Peyer's patch (tissue), 4 donors: Measurements from ENCODE around the gene CITED4. TPM values are rescaled to one million over a fixed set of nuclear protein-coding genes. Genes with fewer than 3 reads are reported as not detected.

Experiments
- DNase-seq, 3 donors: peaks; one replicate each; pipeline ENCODE4 v3.0.0-alpha.2; 2017 to 2019
- H3K27ac ChIP-seq, 4 donors: fragments of 200-600 bp; sonication (generic); one replicate each; pipeline ENCODE4 v1.5.1; 2016 to 2019
- H3K27me3 ChIP-seq, 2 donors: fragments of 200-600 bp; sonication (generic); one replicate each; pipeline ENCODE4 v1.5.1; 2019
- H3K36me3 ChIP-seq, 3 donors: fragments of 200-600 bp; sonication (generic); one replicate each; pipeline ENCODE4 v1.5.1; 2016 to 2019
- H3K4me1 ChIP-seq, 4 donors: fragments of 200-600 bp; sonication (generic); one replicate each; pipeline ENCODE4 v1.5.1; 2016 to 2019
- H3K4me3 ChIP-seq, 4 donors: fragments of 200-600 bp; sonication (generic); 1 replicate in 3 of 4; 2 replicates in 1 of 4; pipeline ENCODE4 v1.5.1; 2016 to 2019; ENCODE audit warnings: mild to moderate bottlenecking in 1 of 4
- H3K9me3 ChIP-seq, 4 donors: fragments of 200-600 bp; sonication (generic); one replicate each; pipeline ENCODE4 v1.5.1; 2016 to 2019; ENCODE audit warnings: mild to moderate bottlenecking in 1 of 4
- CTCF ChIP-seq, 6 experiments: fragments of 450-650 bp in 4 of 6; fragments of 200-600 bp in 2 of 6; sonication (generic) in 1 of 6; IDR thresholded peaks; one replicate each; pipeline ENCODE4 v1.5.1; 2017 to 2019; ENCODE audit warnings: antibody characterized with exemption in 6 of 6, mild to moderate bottlenecking in 3 of 6, moderate library complexity in 1 of 6
- POLR2A ChIP-seq, 2 donors: fragments of 450-650 bp; IDR thresholded peaks; one replicate each; pipeline ENCODE4 v1.5.1; 2017; ENCODE audit warnings: antibody characterized with exemption in 2 of 2, mild to moderate bottlenecking in 2 of 2, moderate library complexity in 2 of 2
- total RNA-seq, 4 donors: library from RNA; depleted of rRNA; stranded (reverse); fragments of >200 nt; gene quantifications; one replicate each; pipeline ENCODE4 v1.1.0, GENCODE V29; 2016

CITED4 gene
- total RNA-seq, 4 donors from 2014 or later: 2.0 to 19.0 (median 2.3) TPM

GRCh38 chr1:40906781-40907400 lies 44.7 kb upstream of the CITED4 start:
- Histone ChIP-seq H3K27me3 (no peaks in the 10 kb centered on the region), H3K27ac (no peak overlapping the region), H3K9me3 (no peaks in the 10 kb centered on the region), H3K4me1 (no peaks in the 10 kb centered on the region), H3K4me3 (no peak overlapping the region), H3K36me3 (no peaks in the 10 kb centered on the region)
- TF ChIP-seq CTCF (IDR thresholded peaks at IDR 0.05) (no peak), POLR2A (IDR thresholded peaks at IDR 0.05) (no peak)
- DNase-seq: no peak

GRCh38 chr1:40905061-40905460 lies 42.9 kb upstream of the CITED4 start:
- Histone ChIP-seq H3K4me1 (no peaks in the 10 kb centered on the region), H3K4me3 (no peak overlapping the region), H3K36me3 (no peaks in the 10 kb centered on the region), H3K27ac (no peak overlapping the region), H3K27me3 (no peaks in the 10 kb centered on the region), H3K9me3 (no peaks in the 10 kb centered on the region)
- TF ChIP-seq POLR2A (IDR thresholded peaks at IDR 0.05) (no peak), CTCF (IDR thresholded peaks at IDR 0.05) (no peak)
- no peak for DNase-seq

GRCh38 chr1:40903106-40903505 lies 40.9 kb upstream of the CITED4 start:
- Histone ChIP-seq H3K4me1 (no peaks in the 10 kb centered on the region), H3K9me3 (no peaks in the 10 kb centered on the region), H3K4me3 (no peak overlapping the region), H3K27me3 (no peaks in the 10 kb centered on the region), H3K36me3 (no peaks in the 10 kb centered on the region), H3K27ac (no peak overlapping the region)
- no peak for TF ChIP-seq POLR2A (IDR thresholded peaks at IDR 0.05)
- no peak for DNase-seq

GRCh38 chr1:40901886-40902852 lies 40.0 kb upstream of the CITED4 start:
- Histone ChIP-seq H3K4me3 (no peak overlapping the region), H3K27ac (no peak overlapping the region), H3K27me3 (no peaks in the 10 kb centered on the region)

GRCh38 chr1:40899230-40899870 lies 37.2 kb upstream of the CITED4 start:
- Histone ChIP-seq H3K27ac (no peak overlapping the region), H3K27me3 (no peaks in the 10 kb centered on the region), H3K4me1 (no peaks in the 10 kb centered on the region), H3K9me3 (peaks cover 0 to under 1% (median under 1%) of the 10 kb centered on the region in 4 donors), H3K4me3 (no peak overlapping the region), H3K36me3 (no peaks in the 10 kb centered on the region)
- DNase-seq: no peak
- TF ChIP-seq POLR2A (IDR thresholded peaks at IDR 0.05) (no peak), CTCF (IDR thresholded peaks at IDR 0.05) (no peak)

More at GRCh38 chr1:40901886-40902852, 40.0 kb upstream of the CITED4 start:
- Histone ChIP-seq H3K4me1 (no peaks in the 10 kb centered on the region), H3K36me3 (no peaks in the 10 kb centered on the region), H3K9me3 (no peaks in the 10 kb centered on the region)
- TF ChIP-seq CTCF (IDR thresholded peaks at IDR 0.05) (no peak), POLR2A (IDR thresholded peaks at IDR 0.05) (no peak)
- DNase-seq: no peak
